GM18909 (cell line): Measurements from ENCODE around the gene MRPS27.

Experiments used
- ATAC-seq: cut with Tn5 transposase; IDR thresholded peaks from one replicate; pipeline ENCODE4 v1.9.1; 2021; ENCODE audit warnings: mild to moderate bottlenecking; ENCODE audit not compliant: unreplicated experiment, poor library complexity

The MRPS27 gene

GRCh38 chr5:72208324-72208926, 111.6 kb downstream of the MRPS27 start:
- no peak for ATAC-seq

GRCh38 chr5:72206994-72207393, 113.0 kb downstream of the MRPS27 start:
- ATAC-seq: no peak

GRCh38 chr5:72206160-72206559, 113.9 kb downstream of the MRPS27 start:
- ATAC-seq: no peak

GRCh38 chr5:72205431-72206009, 114.5 kb downstream of the MRPS27 start:
- ATAC-seq: no peak

- no peak for ATAC-seq
Measured at GRCh38 chr5:72204946-72205345, 115.1 kb downstream of the MRPS27 start.

- no peak for ATAC-seq
Measured at GRCh38 chr5:72203251-72203845, 116.7 kb downstream of the MRPS27 start.

GRCh38 chr5:72202331-72202825, 117.7 kb downstream of the MRPS27 start:
- no peak for ATAC-seq

GRCh38 chr5:72199681-72200080, 120.4 kb downstream of the MRPS27 start:
- ATAC-seq: no peak

- ATAC-seq: no peak
Measured at GRCh38 chr5:72197393-72197792, 122.6 kb downstream of the MRPS27 start.

GRCh38 chr5:72195581-72195980, 124.5 kb downstream of the MRPS27 start:
- ATAC-seq: no peak

- peak; percentile 96 for ATAC-seq
Measured at GRCh38 chr5:72194846-72195245, 125.2 kb downstream of the MRPS27 start.

GRCh38 chr5:72191404-72191803, 128.6 kb downstream of the MRPS27 start:
- no peak for ATAC-seq

- ATAC-seq: no peak
Measured at GRCh38 chr5:72189146-72189545, 130.9 kb downstream of the MRPS27 start.

- no peak for ATAC-seq
Measured at GRCh38 chr5:72188166-72188565, 131.9 kb downstream of the MRPS27 start.

- no peak for ATAC-seq
Measured at GRCh38 chr5:72187388-72188075, 132.5 kb downstream of the MRPS27 start.

GRCh38 chr5:72185496-72186329, 134.3 kb downstream of the MRPS27 start:
- no peak for ATAC-seq

- no peak for ATAC-seq
Measured at GRCh38 chr5:72184408-72184807, 135.6 kb downstream of the MRPS27 start.

GRCh38 chr5:72183101-72183520, 136.9 kb downstream of the MRPS27 start:
- no peak for ATAC-seq

- no peak for ATAC-seq
Measured at GRCh38 chr5:72182686-72183085, 137.4 kb downstream of the MRPS27 start.

- ATAC-seq: no peak
Measured at GRCh38 chr5:72180925-72181324, 139.1 kb downstream of the MRPS27 start.
